ENCODE measurements around the gene M6PR.

DNA sequence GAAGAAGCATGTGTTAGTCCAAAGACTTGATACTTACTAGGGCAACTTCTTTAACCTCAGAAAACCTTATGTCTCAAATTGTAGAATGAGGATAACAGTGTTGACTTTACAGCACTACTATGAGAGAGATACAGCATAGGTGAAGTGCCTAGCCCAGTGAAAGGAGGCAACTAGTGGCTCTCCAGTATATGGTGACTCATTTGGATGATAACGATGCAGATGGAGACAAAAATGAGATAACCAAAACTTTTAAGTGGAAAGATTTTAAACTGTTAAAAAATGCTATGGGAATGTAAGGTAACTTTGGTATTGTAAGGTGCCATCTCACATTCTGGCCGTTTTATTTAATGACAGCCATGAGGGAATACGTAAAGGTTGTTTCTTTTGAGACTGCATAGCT, 32.4 kb downstream of the M6PR start:
- TF ChIP-seq CEBPB (IDR thresholded peaks at IDR 0.05), result no peak
- TF ChIP-seq, protein P1, sequence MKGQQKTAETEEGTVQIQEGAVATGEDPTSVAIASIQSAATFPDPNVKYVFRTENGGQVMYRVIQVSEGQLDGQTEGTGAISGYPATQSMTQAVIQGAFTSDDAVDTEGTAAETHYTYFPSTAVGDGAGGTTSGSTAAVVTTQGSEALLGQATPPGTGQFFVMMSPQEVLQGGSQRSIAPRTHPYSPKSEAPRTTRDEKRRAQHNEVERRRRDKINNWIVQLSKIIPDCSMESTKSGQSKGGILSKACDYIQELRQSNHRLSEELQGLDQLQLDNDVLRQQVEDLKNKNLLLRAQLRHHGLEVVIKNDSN (IDR thresholded peaks at IDR 0.05), result no peak
- no peak for TF ChIP-seq EGR1 (IDR thresholded peaks at IDR 0.05)
- TF ChIP-seq TEAD4 (IDR thresholded peaks at IDR 0.05), result no peak
